ENCODE measurements around the gene LUZP1. TPM values are rescaled to one million over a fixed set of nuclear protein-coding genes. Genes with fewer than 3 reads are reported as not detected.

Gene LUZP1
- total RNA-seq, 2 donors from 2014 or later: 43.5 to 49.4 TPM

DNA sequence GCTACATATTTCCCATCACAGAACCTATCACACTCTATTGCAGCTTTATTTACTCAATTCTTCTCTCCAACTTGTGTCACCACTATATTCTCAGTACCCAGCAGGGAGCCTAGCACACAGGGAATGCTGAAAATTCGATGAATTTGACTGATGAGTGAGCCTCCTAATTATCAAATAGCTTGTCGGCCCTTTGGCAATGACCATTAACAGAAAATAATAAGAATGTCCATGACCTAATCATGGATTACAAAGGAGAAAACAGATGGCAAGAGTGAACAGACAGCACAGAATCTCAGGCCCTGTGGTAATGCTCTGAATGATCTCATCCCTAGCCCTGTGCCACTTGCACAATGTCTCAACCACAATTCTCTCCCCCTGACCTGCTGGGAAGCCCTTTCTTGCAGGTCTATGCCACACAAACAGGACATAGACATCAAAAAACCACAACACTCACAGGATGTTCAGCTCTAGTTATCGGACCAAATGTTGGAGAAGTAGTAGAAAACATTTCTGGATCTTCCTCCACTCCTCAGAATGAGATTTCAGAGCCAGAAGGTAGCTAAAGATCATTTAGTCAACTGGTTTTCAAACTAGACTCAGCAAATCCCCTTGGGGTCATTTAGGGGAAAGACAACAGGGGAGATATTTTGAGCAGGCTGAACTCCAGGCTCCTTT is 68.4 kb downstream of the LUZP1 start:
- no peak for DNase-seq
- Histone ChIP-seq H3K4me1 (ENCODE audit: control insufficient read depth, insufficient read depth, low read length) (peaks cover 11% of the 10 kb centered on the region), H3K27ac (ENCODE audit: low read depth, low read length) (peak overlapping the region; percentile 75), H3K27me3 (ENCODE audit: control insufficient read depth, insufficient read depth, low read length, poor library complexity, severe bottlenecking) (no peaks in the 10 kb centered on the region), H3K4me3 (ENCODE audit: low read length) (no peak overlapping the region), H3K9me3 (ENCODE audit: control insufficient read depth, low read length) (peaks cover 7% of the 10 kb centered on the region), H3K36me3 (ENCODE audit: control insufficient read depth, insufficient read depth, low read length) (peaks cover 32% of the 10 kb centered on the region), H3K9ac (ENCODE audit: extremely low read depth, low read length, poor library complexity, severe bottlenecking) (no peak overlapping the region)
- H3K9me3 Mint-ChIP-seq: no peaks in the 10 kb centered on the region
- WGBS, 2 experiments (ENCODE audit: insufficient coverage in 1 of 2, insufficient read length in 1 of 2): 75 to 78% methylated on average over 3 of the region's 3 CpGs
- H3K27me3 Mint-ChIP-seq (ENCODE audit: insufficient read depth): no peaks in the 10 kb centered on the region
- H3K27ac Mint-ChIP-seq: peak overlapping the region; percentile 74
- peaks cover 19% of the 10 kb centered on the region for H3K36me3 Mint-ChIP-seq (ENCODE audit: low read depth)
- no peak overlapping the region for H3K4me3 Mint-ChIP-seq
- peak; percentile 34 for TF ChIP-seq CTCF (conservative IDR thresholded peaks at IDR 0.05)
- peaks cover 18% of the 10 kb centered on the region for H3K4me1 Mint-ChIP-seq

DNA sequence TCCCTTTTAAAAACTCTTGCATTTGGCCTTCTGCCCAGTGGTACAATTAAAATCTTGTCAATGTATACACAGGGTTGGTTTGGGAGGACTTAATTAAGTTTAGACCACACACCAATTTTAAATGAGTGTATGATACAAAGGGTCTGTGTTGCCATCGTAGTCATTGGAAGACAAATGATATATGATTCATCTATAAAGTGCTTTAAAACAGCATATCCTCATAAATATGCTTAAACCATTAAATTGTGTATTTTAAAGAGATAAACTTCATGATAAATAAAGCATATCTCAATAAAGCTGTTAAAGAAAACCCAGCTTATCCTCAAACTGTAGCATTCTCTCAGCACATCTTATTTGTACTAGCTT is 69.5 kb downstream of the LUZP1 start:
- no peak overlapping the region for H3K27ac Mint-ChIP-seq
- WGBS, 2 experiments (ENCODE audit: insufficient coverage in 1 of 2, insufficient read length in 1 of 2): no CpG with 5 or more reads among the region's 1 CpG
- H3K4me1 Mint-ChIP-seq: peaks cover 18% of the 10 kb centered on the region
- Histone ChIP-seq H3K9ac (ENCODE audit: extremely low read depth, low read length, poor library complexity, severe bottlenecking) (no peak overlapping the region), H3K27me3 (ENCODE audit: control insufficient read depth, insufficient read depth, low read length, poor library complexity, severe bottlenecking) (no peaks in the 10 kb centered on the region), H3K4me3 (ENCODE audit: low read length) (no peak overlapping the region), H3K9me3 (ENCODE audit: control insufficient read depth, low read length) (peaks cover 7% of the 10 kb centered on the region), H3K27ac (ENCODE audit: low read depth, low read length) (no peak overlapping the region), H3K4me1 (ENCODE audit: control insufficient read depth, insufficient read depth, low read length) (peaks cover 11% of the 10 kb centered on the region), H3K36me3 (ENCODE audit: control insufficient read depth, insufficient read depth, low read length) (peaks cover 31% of the 10 kb centered on the region)
- no peaks in the 10 kb centered on the region for H3K9me3 Mint-ChIP-seq
- no peak for TF ChIP-seq CTCF (conservative IDR thresholded peaks at IDR 0.05)
- H3K36me3 Mint-ChIP-seq (ENCODE audit: low read depth): peaks cover 12% of the 10 kb centered on the region
- no peak overlapping the region for H3K4me3 Mint-ChIP-seq
- DNase-seq: no peak
- H3K27me3 Mint-ChIP-seq (ENCODE audit: insufficient read depth): no peaks in the 10 kb centered on the region

- Mint-ChIP-seq H3K27me3 (ENCODE audit: insufficient read depth) (no peaks in the 10 kb centered on the region), H3K4me1 (peaks cover 18% of the 10 kb centered on the region), H3K4me3 (no peak overlapping the region), H3K9me3 (no peaks in the 10 kb centered on the region), H3K27ac (no peak overlapping the region), H3K36me3 (ENCODE audit: low read depth) (peaks cover 17% of the 10 kb centered on the region)
- peaks cover 7% of the 10 kb centered on the region for H3K9me3 ChIP-seq (ENCODE audit: control insufficient read depth, low read length)
- no peak overlapping the region for H3K9ac ChIP-seq (ENCODE audit: extremely low read depth, low read length, poor library complexity, severe bottlenecking)
- TF ChIP-seq CTCF (conservative IDR thresholded peaks at IDR 0.05): peak; percentile 91
- H3K4me1 ChIP-seq (ENCODE audit: control insufficient read depth, insufficient read depth, low read length): peaks cover 11% of the 10 kb centered on the region
- no peaks in the 10 kb centered on the region for H3K27me3 ChIP-seq (ENCODE audit: control insufficient read depth, insufficient read depth, low read length, poor library complexity, severe bottlenecking)
- no peak overlapping the region for H3K27ac ChIP-seq (ENCODE audit: low read depth, low read length)
- 70 to 76% methylated on average over 10 to 11 of the region's 12 CpGs for WGBS, 2 experiments (ENCODE audit: insufficient coverage in 1 of 2, insufficient read length in 1 of 2)
- H3K36me3 ChIP-seq (ENCODE audit: control insufficient read depth, insufficient read depth, low read length): peaks cover 34% of the 10 kb centered on the region
- no peak overlapping the region for H3K4me3 ChIP-seq (ENCODE audit: low read length)
- peak; percentile 83 for DNase-seq
These were observed 70.0 kb downstream of the LUZP1 start for GRCh38 chr1:23098463-23099170.
